Trophoblast cell (in vitro differentiated cells and primary cell): Measurements from ENCODE around the gene RAD51AP1.
A peak's percentile ranks its signal among the peaks of the same experiment; 100 is the strongest.

Experiments
- DNase-seq, 2 donors: peaks; one replicate each; pipeline ENCODE4 v3.0.0-alpha.2; 2016
- H2AFZ ChIP-seq: 2 replicates; pipeline ENCODE4 v1.6.1; 2013; ENCODE audit warnings: low read length, moderate library complexity, mild to moderate bottlenecking; ENCODE audit not compliant: insufficient read depth, poor library complexity
- H2AK5ac ChIP-seq: 2 replicates; pipeline ENCODE4 v1.6.1; 2013; ENCODE audit warnings: mild to moderate bottlenecking, low read length
- H2BK120ac ChIP-seq: 2 replicates; pipeline ENCODE4 v1.6.1; 2013; ENCODE audit warnings: low read length, mild to moderate bottlenecking, moderate library complexity; ENCODE audit not compliant: insufficient read depth, poor library complexity
- H2BK12ac ChIP-seq: 2 replicates; pipeline ENCODE4 v1.6.1; 2013; ENCODE audit warnings: mild to moderate bottlenecking, low read length, moderate library complexity
- H2BK5ac ChIP-seq: 2 replicates; pipeline ENCODE4 v1.6.1; 2013; ENCODE audit warnings: low read length, low read depth, moderate library complexity, mild to moderate bottlenecking; ENCODE audit not compliant: poor library complexity
- H3K14ac ChIP-seq: 2 replicates; pipeline ENCODE4 v1.6.1; 2013; ENCODE audit warnings: mild to moderate bottlenecking, low read length
- H3K18ac ChIP-seq: 2 replicates; pipeline ENCODE4 v1.6.1; 2013; ENCODE audit warnings: mild to moderate bottlenecking, low read length
- H3K23ac ChIP-seq: 2 replicates; pipeline ENCODE4 v1.6.1; 2013; ENCODE audit warnings: low read length
- H3K27ac ChIP-seq: 2 replicates; pipeline ENCODE4 v1.5.1; 2013; ENCODE audit warnings: low read depth, mild to moderate bottlenecking, inconsistent platforms, low read length, moderate library complexity
- H3K27me3 ChIP-seq: 2 replicates; pipeline ENCODE4 v1.6.1; 2013; ENCODE audit warnings: inconsistent platforms, mild to moderate bottlenecking, low read length, moderate library complexity; ENCODE audit not compliant: insufficient read depth
- H3K36me3 ChIP-seq, 2 experiments: 1 replicate in 1 of 2; 2 replicates in 1 of 2; pipeline ENCODE4 v1.6.1; 2013; ENCODE audit warnings: low read length in 2 of 2, mild to moderate bottlenecking in 2 of 2, moderate library complexity in 1 of 2; ENCODE audit not compliant: insufficient read depth in 2 of 2, control insufficient read depth in 1 of 2
- H3K4ac ChIP-seq: 2 replicates; pipeline ENCODE4 v1.6.1; 2013; ENCODE audit warnings: low read depth, mild to moderate bottlenecking, low read length, moderate library complexity
- H3K4me1 ChIP-seq, 2 experiments: 1 replicate in 1 of 2; 2 replicates in 1 of 2; pipeline ENCODE4 v1.6.1; 2013; ENCODE audit warnings: low read length in 2 of 2, mild to moderate bottlenecking in 2 of 2, moderate library complexity in 1 of 2; ENCODE audit not compliant: insufficient read depth in 2 of 2, control insufficient read depth in 1 of 2
- H3K4me2 ChIP-seq: 2 replicates; pipeline ENCODE4 v1.6.1; 2013; ENCODE audit warnings: inconsistent platforms, mild to moderate bottlenecking, low read length, moderate library complexity
- H3K4me3 ChIP-seq: 2 replicates; pipeline ENCODE4 v1.5.1; 2013; ENCODE audit warnings: mild to moderate bottlenecking, low read depth, low read length, inconsistent platforms
- H3K79me1 ChIP-seq: one replicate; pipeline ENCODE4 v1.6.1; 2013; ENCODE audit warnings: low read length
- H3K79me2 ChIP-seq: 2 replicates; pipeline ENCODE4 v1.6.1; 2013; ENCODE audit warnings: low read length, mild to moderate bottlenecking; ENCODE audit not compliant: control insufficient read depth, insufficient read depth, poor library complexity
- H3K9ac ChIP-seq: 2 replicates; pipeline ENCODE4 v1.6.1; 2013; ENCODE audit warnings: mild to moderate bottlenecking, low read length
- H3K9me3 ChIP-seq: 2 replicates; pipeline ENCODE4 v1.6.1; 2013; ENCODE audit warnings: low read depth, mild to moderate bottlenecking, control low read depth, inconsistent platforms, low read length; ENCODE audit not compliant: insufficient read depth
- H4K12ac ChIP-seq: 2 replicates; pipeline ENCODE4 v1.6.1; 2013; ENCODE audit warnings: low read depth, mild to moderate bottlenecking, low read length, moderate library complexity
- H4K8ac ChIP-seq: 2 replicates; pipeline ENCODE4 v1.6.1; 2013; ENCODE audit warnings: low read depth, mild to moderate bottlenecking, low read length, moderate library complexity
- H4K91ac ChIP-seq: one replicate; pipeline ENCODE4 v1.6.1; 2013; ENCODE audit warnings: low read depth, mild to moderate bottlenecking, low read length, moderate library complexity
- WGBS: extraction: QIAGEN DNeasy Blood & Tissue Kit; methylation state at CpG from one replicate; pipeline ENCODE4 v1.1.7; 2013; ENCODE audit warnings: missing lambda C conversion rate; ENCODE audit not compliant: insufficient read length, insufficient coverage; ENCODE audit errors: extremely low coverage; 5-methylcytosine and 5-hydroxymethylcytosine counted together

The RAD51AP1 gene

GRCh38 chr12:4603421-4603820 lies 64.7 kb downstream of the RAD51AP1 start:
- H2AK5ac ChIP-seq: no peak overlapping the region
- no peaks in the 10 kb centered on the region for H3K36me3 ChIP-seq
- no peaks in the 10 kb centered on the region for H3K4me1 ChIP-seq
- no peak overlapping the region for H3K14ac ChIP-seq
- no peak overlapping the region for H2BK12ac ChIP-seq
- no peaks in the 10 kb centered on the region for H3K79me1 ChIP-seq
- H3K9me3 ChIP-seq: no peaks in the 10 kb centered on the region
- no peak overlapping the region for H3K9ac ChIP-seq
- WGBS: 100% methylated on average over 1 of the region's 7 CpGs
- no peak for DNase-seq
- H3K4me2 ChIP-seq: no peak overlapping the region
- H3K4ac ChIP-seq: no peak overlapping the region
- no peak overlapping the region for H4K12ac ChIP-seq
- no peak overlapping the region for H3K18ac ChIP-seq
- no peak overlapping the region for H2AFZ ChIP-seq
- H4K91ac ChIP-seq: no peak overlapping the region
- H3K23ac ChIP-seq: no peak overlapping the region
- no peak overlapping the region for H2BK120ac ChIP-seq
- no peak overlapping the region for H4K8ac ChIP-seq
- H3K4me3 ChIP-seq: no peak overlapping the region
- no peak overlapping the region for H3K27ac ChIP-seq
- H2BK5ac ChIP-seq: no peak overlapping the region
- no peaks in the 10 kb centered on the region for H3K27me3 ChIP-seq
- peaks cover 2% of the 10 kb centered on the region for H3K79me2 ChIP-seq

DNA sequence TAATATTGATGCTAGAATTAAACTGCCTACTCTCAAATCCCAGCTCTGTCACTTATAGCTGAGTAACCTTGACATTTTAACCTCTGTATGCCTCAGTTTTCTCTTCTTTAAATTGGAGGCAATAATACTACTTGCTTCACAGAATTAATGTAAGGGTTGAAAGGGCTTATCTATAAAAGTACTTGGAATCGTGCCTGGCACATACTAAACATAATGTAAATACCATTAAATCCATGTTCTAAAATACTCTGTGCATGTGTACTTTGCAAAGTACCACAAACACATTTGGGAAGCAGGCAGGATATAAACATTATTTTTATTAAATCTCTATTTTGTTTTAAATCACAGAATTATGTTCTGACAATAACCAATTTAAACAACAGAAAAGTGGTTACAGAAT lies 65.3 kb downstream of the RAD51AP1 start:
- Histone ChIP-seq H2AK5ac (no peak overlapping the region), H4K8ac (no peak overlapping the region), H3K4me1 (no peaks in the 10 kb centered on the region), H3K27ac (no peak overlapping the region), H3K4me2 (no peak overlapping the region), H3K9me3 (no peaks in the 10 kb centered on the region), H3K79me1 (no peaks in the 10 kb centered on the region), H3K18ac (no peak overlapping the region), H3K9ac (no peak overlapping the region), H4K12ac (no peak overlapping the region), H2BK5ac (no peak overlapping the region), H2BK12ac (no peak overlapping the region), H3K27me3 (no peaks in the 10 kb centered on the region), H3K4me3 (no peak overlapping the region), H3K79me2 (peaks cover 2% of the 10 kb centered on the region), H3K4ac (no peak overlapping the region), H3K36me3 (no peaks in the 10 kb centered on the region), H3K23ac (no peak overlapping the region), H3K14ac (no peak overlapping the region), H4K91ac (no peak overlapping the region), H2AFZ (no peak overlapping the region), H2BK120ac (no peak overlapping the region)
- DNase-seq: no peak
- WGBS: no CpG with 5 or more reads among the region's 1 CpG

- Histone ChIP-seq H3K4me1 (no peaks in the 10 kb centered on the region), H3K4ac (peak overlapping the region; percentile 9), H3K18ac (peak overlapping the region; percentile 66), H4K8ac (peak overlapping the region; percentile 87), H3K4me2 (peak overlapping the region; percentile 75), H2AK5ac (no peak overlapping the region), H4K91ac (peak overlapping the region; percentile 71), H3K9me3 (no peaks in the 10 kb centered on the region), H2BK12ac (no peak overlapping the region), H3K27ac (no peak overlapping the region), H4K12ac (peak overlapping the region; percentile 73), H3K79me1 (no peaks in the 10 kb centered on the region), H3K14ac (peak overlapping the region; percentile 67), H3K79me2 (peaks cover 2% of the 10 kb centered on the region), H3K9ac (peak overlapping the region; percentile 96), H3K23ac (no peak overlapping the region), H2AFZ (peak overlapping the region; percentile 68), H3K36me3 (no peaks in the 10 kb centered on the region), H2BK5ac (peak overlapping the region; percentile 23), H3K4me3 (peak overlapping the region; percentile 95), H3K27me3 (no peaks in the 10 kb centered on the region), H2BK120ac (peak overlapping the region; percentile 19)
- peak; percentile 41 to 87 for DNase-seq
- no CpG with 5 or more reads among the region's 25 CpGs for WGBS
Observed at GRCh38 chr12:4604684-4605193, 66.0 kb downstream of the RAD51AP1 start.

GRCh38 chr12:4607056-4607455 lies 68.4 kb downstream of the RAD51AP1 start:
- Histone ChIP-seq H3K79me1 (no peaks in the 10 kb centered on the region), H3K14ac (no peak overlapping the region), H3K23ac (no peak overlapping the region), H3K4me1 (no peaks in the 10 kb centered on the region), H3K36me3 (peaks cover 0 to 5% of the 10 kb centered on the region in 2 experiments), H4K91ac (no peak overlapping the region), H3K4me3 (no peak overlapping the region), H3K79me2 (peaks cover 2% of the 10 kb centered on the region), H3K27ac (no peak overlapping the region), H3K27me3 (no peaks in the 10 kb centered on the region), H3K4ac (no peak overlapping the region), H2BK12ac (no peak overlapping the region), H4K8ac (no peak overlapping the region), H3K18ac (no peak overlapping the region), H3K9me3 (no peaks in the 10 kb centered on the region), H2BK120ac (no peak overlapping the region), H2AFZ (no peak overlapping the region), H3K9ac (no peak overlapping the region), H4K12ac (no peak overlapping the region), H2BK5ac (no peak overlapping the region), H3K4me2 (no peak overlapping the region), H2AK5ac (no peak overlapping the region)
- DNase-seq: no peak
- WGBS: no CpG with 5 or more reads among the region's 3 CpGs
